Bronchial epithelial cell (primary cell): Measurements from ENCODE around the gene DNAJB8. TPM values are rescaled to one million over a fixed set of nuclear protein-coding genes. Genes with fewer than 3 reads are reported as not detected.

ENCODE experiments used
- DNase-seq: peaks from one replicate; pipeline ENCODE4 v3.0.0-alpha.2; 2010; ENCODE audit warnings: low read depth
- FAIRE-seq: peaks from 2 replicates; lab custom pipeline; 2011; peaks lifted over from hg19 to GRCh38; lab: Jason Lieb, UNC
- H3K27me3 ChIP-seq: 2 replicates; pipeline ENCODE4 v1.5.1; 2011; ENCODE audit warnings: low read length; ENCODE audit not compliant: control insufficient read depth, insufficient read depth
- H3K36me3 ChIP-seq: 2 replicates; pipeline ENCODE4 v1.5.1; 2011; ENCODE audit warnings: low read length; ENCODE audit not compliant: control insufficient read depth, insufficient read depth
- H3K4me3 ChIP-seq: 2 replicates; pipeline ENCODE4 v1.5.1; 2011; ENCODE audit warnings: mild to moderate bottlenecking, low read depth, low read length, control low read depth
- total RNA-seq: library from RNA; depleted of rRNA; stranded (reverse); fragments of >200 nt; gene quantifications from 2 replicates; pipeline ENCODE4 v1.2.1, GENCODE V29; 2014
- TF ChIP-seq, protein P1 (sequence below): IDR thresholded peaks from 2 replicates; pipeline ENCODE4 v1.5.1; 2011; ENCODE audit warnings: mild to moderate bottlenecking, moderate library complexity, low read length, control low read depth, inconsistent platforms; ENCODE audit not compliant: insufficient read depth, severe bottlenecking

DNAJB8 gene
- total RNA-seq, 1 donor from 2014 or later = not detected

DNA sequence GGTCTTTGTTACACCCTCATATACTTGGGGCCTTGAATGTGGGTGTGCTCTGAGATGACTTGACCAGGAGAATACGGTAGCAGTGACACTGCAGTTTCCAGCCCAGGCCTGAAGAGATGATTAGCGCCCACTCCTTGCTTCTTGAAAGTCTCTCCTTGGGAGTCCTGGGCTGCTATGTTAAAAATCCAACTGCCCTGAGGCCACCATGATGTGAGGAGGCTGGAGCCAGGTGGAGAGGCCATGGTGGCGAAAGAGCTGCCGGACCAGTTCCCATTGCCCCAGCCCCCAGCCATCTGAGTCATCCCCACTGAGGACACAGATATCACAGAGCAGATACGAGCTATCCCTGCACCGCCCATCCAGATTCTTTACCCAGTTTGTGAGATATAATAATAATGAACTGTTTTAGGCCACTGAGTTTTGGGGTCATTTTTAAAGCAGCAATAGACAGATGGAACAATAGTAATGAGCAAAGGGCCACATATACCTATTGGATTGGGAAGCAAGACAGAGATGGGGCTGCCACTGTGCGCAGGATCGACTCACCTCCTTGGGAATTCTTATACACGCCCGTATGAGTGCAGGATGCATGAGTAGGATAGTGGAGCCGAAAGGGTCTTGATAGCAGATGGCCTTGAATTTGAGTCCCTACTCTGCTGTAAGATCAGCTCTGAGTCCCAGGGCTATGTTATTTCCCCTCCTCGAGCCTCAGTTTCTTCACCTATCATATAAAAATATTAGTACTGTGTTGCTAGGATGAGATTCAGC is 38.5 kb upstream of the DNAJB8 start:
- TF ChIP-seq, protein P1, sequence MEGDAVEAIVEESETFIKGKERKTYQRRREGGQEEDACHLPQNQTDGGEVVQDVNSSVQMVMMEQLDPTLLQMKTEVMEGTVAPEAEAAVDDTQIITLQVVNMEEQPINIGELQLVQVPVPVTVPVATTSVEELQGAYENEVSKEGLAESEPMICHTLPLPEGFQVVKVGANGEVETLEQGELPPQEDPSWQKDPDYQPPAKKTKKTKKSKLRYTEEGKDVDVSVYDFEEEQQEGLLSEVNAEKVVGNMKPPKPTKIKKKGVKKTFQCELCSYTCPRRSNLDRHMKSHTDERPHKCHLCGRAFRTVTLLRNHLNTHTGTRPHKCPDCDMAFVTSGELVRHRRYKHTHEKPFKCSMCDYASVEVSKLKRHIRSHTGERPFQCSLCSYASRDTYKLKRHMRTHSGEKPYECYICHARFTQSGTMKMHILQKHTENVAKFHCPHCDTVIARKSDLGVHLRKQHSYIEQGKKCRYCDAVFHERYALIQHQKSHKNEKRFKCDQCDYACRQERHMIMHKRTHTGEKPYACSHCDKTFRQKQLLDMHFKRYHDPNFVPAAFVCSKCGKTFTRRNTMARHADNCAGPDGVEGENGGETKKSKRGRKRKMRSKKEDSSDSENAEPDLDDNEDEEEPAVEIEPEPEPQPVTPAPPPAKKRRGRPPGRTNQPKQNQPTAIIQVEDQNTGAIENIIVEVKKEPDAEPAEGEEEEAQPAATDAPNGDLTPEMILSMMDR = no peak
- FAIRE-seq = no peak
- Histone ChIP-seq H3K4me3 (no peak overlapping the region), H3K36me3 (no peaks in the 10 kb centered on the region), H3K27me3 (no peaks in the 10 kb centered on the region)
- DNase-seq = peak; percentile 39

GRCh38 chr3:128504533-128504915 is 37.8 kb upstream of the DNAJB8 start:
- TF ChIP-seq, protein P1 = no peak
- DNase-seq (no peak), FAIRE-seq (no peak)
- Histone ChIP-seq H3K4me3 (no peak overlapping the region), H3K36me3 (no peaks in the 10 kb centered on the region), H3K27me3 (no peaks in the 10 kb centered on the region)

- H3K36me3 ChIP-seq = no peaks in the 10 kb centered on the region
- H3K4me3 ChIP-seq = no peak overlapping the region
- DNase-seq = no peak
- H3K27me3 ChIP-seq = peaks cover 2% of the 10 kb centered on the region
- TF ChIP-seq, protein P1 = no peak
- no peak for FAIRE-seq
Observed at GRCh38 chr3:128503751-128504532, 37.3 kb upstream of the DNAJB8 start.

DNA sequence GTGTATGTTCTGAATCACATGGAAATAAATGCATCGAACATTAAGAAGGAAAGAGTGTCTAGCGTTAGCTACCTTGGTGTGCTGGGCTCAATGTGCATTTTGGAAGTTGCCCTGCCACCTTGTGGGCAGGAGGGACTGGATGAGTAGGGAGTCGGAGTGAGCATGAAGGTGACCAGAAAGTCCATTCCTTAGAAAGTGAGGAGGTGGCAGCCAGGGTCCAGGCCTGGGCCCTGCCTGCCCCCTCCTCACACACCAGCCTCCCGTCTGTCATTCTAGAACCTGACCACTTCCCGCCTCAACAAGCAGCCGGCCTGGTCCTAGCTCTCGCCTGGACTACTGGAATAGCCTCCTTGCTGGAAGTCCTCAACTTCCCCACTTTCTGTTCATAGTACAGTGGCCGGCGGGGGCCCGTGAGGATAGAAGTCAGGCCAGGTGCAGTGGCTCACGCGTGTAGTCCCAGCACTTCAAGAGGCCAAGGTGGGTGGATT is 36.5 kb upstream of the DNAJB8 start:
- peaks cover 2% of the 10 kb centered on the region for H3K27me3 ChIP-seq
- no peak for FAIRE-seq
- TF ChIP-seq, protein P1 = peak; percentile 39
- no peak overlapping the region for H3K4me3 ChIP-seq
- no peaks in the 10 kb centered on the region for H3K36me3 ChIP-seq
- DNase-seq = no peak

DNA sequence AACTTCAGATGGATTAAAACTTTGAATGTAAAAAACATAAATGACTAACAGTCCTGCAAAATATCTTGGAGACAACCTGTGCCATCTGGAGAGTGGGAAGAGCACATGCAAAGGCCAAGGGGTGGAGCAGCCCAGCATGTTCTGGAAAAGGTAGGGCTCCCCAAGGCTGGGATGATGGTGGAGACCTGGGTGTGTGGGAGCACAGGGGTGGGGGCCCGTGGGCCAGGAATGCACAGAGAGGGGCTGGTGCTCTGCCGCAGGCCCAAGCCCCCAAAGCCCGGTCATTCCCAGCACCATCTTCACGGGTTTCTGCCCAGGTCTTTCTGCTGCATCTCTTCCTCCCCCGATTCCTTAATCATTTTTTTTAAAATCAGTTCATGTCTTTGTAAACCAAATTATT is 36.0 kb upstream of the DNAJB8 start:
- DNase-seq (no peak), FAIRE-seq (no peak)
- Histone ChIP-seq H3K36me3 (no peaks in the 10 kb centered on the region), H3K4me3 (no peak overlapping the region), H3K27me3 (peaks cover 2% of the 10 kb centered on the region)
- TF ChIP-seq, protein P1 = no peak
